ENCODE data around the gene MGAT4A. TPM values are rescaled to one million over a fixed set of nuclear protein-coding genes. Genes with fewer than 3 reads are reported as not detected.

MGAT4A gene
- total RNA-seq, 4 donors from 2014 or later = 6.4 to 13.8 (median 11.7) TPM

- Histone ChIP-seq H3K27ac (no peak overlapping the region), H3K4me1 (no peaks in the 10 kb centered on the region), H3K4me3 (no peak overlapping the region), H3K9me3 (no peaks in the 10 kb centered on the region), H3K36me3 (peaks cover 60% of the 10 kb centered on the region), H3K27me3 (no peaks in the 10 kb centered on the region)
- TF ChIP-seq EP300 (IDR thresholded peaks at IDR 0.05) (no peak), POLR2A (IDR thresholded peaks at IDR 0.05) (no peak), POLR2AphosphoS5 (IDR thresholded peaks at IDR 0.05) (no peak), CTCF (IDR thresholded peaks at IDR 0.05) (no peak)
- 90% methylated on average over 7 of the region's 7 CpGs for WGBS
- DNase-seq (ENCODE audit: low spot score in 2 of 2) = no peak
These were observed 147.7 kb downstream of the MGAT4A start for GRCh38 chr2:98583276-98583675.

- H3K4me1 ChIP-seq = no peaks in the 10 kb centered on the region
- no peak overlapping the region for H3K27ac ChIP-seq
- no peak overlapping the region for H3K4me3 ChIP-seq
- TF ChIP-seq POLR2A (IDR thresholded peaks at IDR 0.05) = no peak
- TF ChIP-seq CTCF (IDR thresholded peaks at IDR 0.05) = no peak
- TF ChIP-seq POLR2AphosphoS5 (IDR thresholded peaks at IDR 0.05) = no peak
- TF ChIP-seq EP300 (IDR thresholded peaks at IDR 0.05) = no peak
- no peak for DNase-seq (ENCODE audit: low spot score in 2 of 2)
- 96% methylated on average over 9 of the region's 9 CpGs for WGBS
- H3K36me3 ChIP-seq = peaks cover 64% of the 10 kb centered on the region
- no peaks in the 10 kb centered on the region for H3K27me3 ChIP-seq
- H3K9me3 ChIP-seq = no peaks in the 10 kb centered on the region
These were observed 148.4 kb downstream of the MGAT4A start for GRCh38 chr2:98582523-98582922.

- WGBS = 90% methylated on average over 9 of the region's 10 CpGs
These were observed 150.2 kb downstream of the MGAT4A start for GRCh38 chr2:98580656-98581284.

GRCh38 chr2:98579926-98580325 lies 151.0 kb downstream of the MGAT4A start:
- H3K4me3 ChIP-seq = no peak overlapping the region
- H3K4me1 ChIP-seq = no peaks in the 10 kb centered on the region
- WGBS = 83% methylated on average over 2 of the region's 7 CpGs
- no peaks in the 10 kb centered on the region for H3K27me3 ChIP-seq
- no peak overlapping the region for H3K27ac ChIP-seq
- H3K36me3 ChIP-seq = peaks cover 73% of the 10 kb centered on the region
- TF ChIP-seq POLR2AphosphoS5 (IDR thresholded peaks at IDR 0.05) (no peak), EP300 (IDR thresholded peaks at IDR 0.05) (no peak), CTCF (IDR thresholded peaks at IDR 0.05) (no peak), POLR2A (IDR thresholded peaks at IDR 0.05) (no peak)
- no peak for DNase-seq (ENCODE audit: low spot score in 2 of 2)
- no peaks in the 10 kb centered on the region for H3K9me3 ChIP-seq

More at GRCh38 chr2:98580656-98581284, 150.2 kb downstream of the MGAT4A start:
- Histone ChIP-seq H3K4me3 (no peak overlapping the region), H3K36me3 (peaks cover 68% of the 10 kb centered on the region), H3K9me3 (no peaks in the 10 kb centered on the region), H3K27ac (no peak overlapping the region), H3K4me1 (no peaks in the 10 kb centered on the region), H3K27me3 (no peaks in the 10 kb centered on the region)
- TF ChIP-seq POLR2AphosphoS5 (IDR thresholded peaks at IDR 0.05) (no peak), CTCF (IDR thresholded peaks at IDR 0.05) (no peak), EP300 (IDR thresholded peaks at IDR 0.05) (no peak), POLR2A (IDR thresholded peaks at IDR 0.05) (no peak)
- DNase-seq (ENCODE audit: low spot score in 2 of 2) = no peak

GRCh38 chr2:98578231-98578630 lies 152.7 kb downstream of the MGAT4A start:
- Histone ChIP-seq H3K4me3 (no peak overlapping the region), H3K27ac (no peak overlapping the region), H3K4me1 (no peaks in the 10 kb centered on the region), H3K36me3 (peaks cover 77% of the 10 kb centered on the region), H3K27me3 (no peaks in the 10 kb centered on the region), H3K9me3 (no peaks in the 10 kb centered on the region)
- no peak for TF ChIP-seq CTCF (IDR thresholded peaks at IDR 0.05)
- no peak for TF ChIP-seq EP300 (IDR thresholded peaks at IDR 0.05)
- TF ChIP-seq POLR2A (IDR thresholded peaks at IDR 0.05) = no peak
- TF ChIP-seq POLR2AphosphoS5 (IDR thresholded peaks at IDR 0.05) = no peak
- 93% methylated on average over 9 of the region's 9 CpGs for WGBS
- no peak for DNase-seq (ENCODE audit: low spot score in 2 of 2)

Data from suprapubic skin (tissue), 4 donors.